DMS153 treated with DMSO at 0.1 percent for 48 hours (cell line): ENCODE results near the gene SMPX.
"Not testable (repeated sequence)": the region's sequence is repeated elsewhere in the genome, so short reads cannot be mapped to it uniquely, and the experiment has no call there.

Source experiments
- DNase-seq: peaks from one replicate; lab custom pipeline; 2025; ENCODE audit not compliant: unreplicated experiment; lab: John Stamatoyannopoulos, UW

The SMPX gene

DNA sequence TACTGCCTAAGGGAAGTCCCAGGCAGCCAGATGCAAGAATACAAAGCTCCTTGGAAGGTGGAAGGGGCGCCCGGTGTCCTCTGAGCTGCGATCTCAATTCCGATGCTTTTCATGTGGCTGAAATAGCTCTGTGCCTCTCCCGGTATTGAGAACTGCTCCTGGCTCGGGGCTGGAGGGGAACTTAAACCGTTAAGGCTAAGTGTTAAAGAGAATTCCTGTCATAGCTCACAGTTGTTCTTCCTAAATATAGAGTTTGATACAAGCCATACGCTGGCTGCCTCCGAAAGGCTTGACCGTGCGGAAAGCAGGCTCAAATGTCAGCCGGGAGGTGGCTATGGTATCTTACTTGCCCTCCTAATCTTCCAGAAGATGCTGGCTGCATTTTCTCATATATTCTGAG is at the start of gene SMPX:
TSS of gene SMPX (minus strand) at position 157 of the 400 bp plus-strand sequence. CDS start 3,826 bp downstream, outside the sequence.
- no peak for DNase-seq

DNA sequence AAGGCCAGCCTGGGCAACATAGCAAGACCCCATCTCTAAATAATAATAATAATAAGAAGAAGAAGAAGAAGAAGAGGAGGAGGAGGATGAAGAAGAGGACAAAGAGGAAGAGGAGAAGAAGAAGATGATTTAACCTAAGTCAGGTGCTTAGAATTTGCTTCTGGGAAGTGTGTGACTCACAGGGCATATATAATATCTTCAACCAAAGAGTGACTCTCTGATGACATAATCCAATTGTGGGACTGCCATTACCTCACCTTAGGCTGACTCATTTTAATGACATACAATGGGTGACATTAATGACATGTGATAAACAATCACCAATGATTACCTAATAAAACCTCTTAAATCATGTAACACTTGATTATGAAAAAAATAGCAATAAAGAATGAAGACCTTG is 48.8 kb upstream of the SMPX start:
- no peak for DNase-seq

DNA sequence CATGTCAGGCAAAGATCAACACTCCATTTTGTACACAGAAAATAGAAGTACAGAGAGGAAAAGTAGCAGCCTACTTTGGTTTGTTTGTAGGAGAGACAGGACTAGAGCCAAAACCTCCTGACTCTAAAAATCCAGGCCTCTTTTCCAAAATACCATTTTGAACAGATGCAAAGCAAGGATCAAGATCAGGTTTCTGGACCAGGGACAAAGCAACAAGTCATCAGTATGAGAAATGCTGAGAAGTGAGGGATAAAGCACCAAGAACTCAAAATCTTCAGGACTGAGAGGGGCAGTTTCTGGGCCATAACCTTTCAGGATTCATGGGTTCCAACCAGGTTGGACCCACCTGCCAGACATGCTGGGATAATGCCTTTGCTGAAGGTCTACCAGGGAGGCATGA is 44.9 kb upstream of the SMPX start:
- no peak for DNase-seq

DNA sequence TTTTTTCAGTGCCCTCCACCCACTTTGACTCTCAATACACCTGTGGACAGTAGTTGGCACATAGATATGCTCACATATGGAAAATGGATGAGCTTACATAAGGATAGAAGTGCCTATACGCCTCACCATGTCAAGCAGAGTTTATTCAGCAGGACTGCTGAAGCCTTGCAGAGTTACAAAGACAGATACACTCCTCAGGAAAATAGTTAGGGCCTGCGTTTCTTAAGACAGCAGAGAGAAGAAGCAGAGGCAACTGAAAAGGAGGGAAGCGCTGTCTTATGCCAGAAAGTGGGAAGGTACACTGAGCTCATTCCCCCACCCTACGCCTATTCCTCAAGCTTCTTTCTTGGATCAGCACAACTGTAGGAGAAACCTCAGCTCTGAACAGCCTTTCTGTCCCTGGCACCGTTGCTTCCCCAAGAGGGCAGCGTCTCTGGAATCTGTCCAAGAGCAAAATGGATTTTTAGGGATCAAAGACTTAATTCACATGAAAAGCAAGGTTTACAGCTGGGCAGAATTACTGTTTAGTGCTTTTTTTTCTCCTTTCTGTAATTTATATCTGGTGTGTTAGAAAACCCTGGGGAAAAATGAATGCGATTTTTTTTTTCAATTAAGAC is 44.2 kb upstream of the SMPX start:
- DNase-seq: no peak

DNA sequence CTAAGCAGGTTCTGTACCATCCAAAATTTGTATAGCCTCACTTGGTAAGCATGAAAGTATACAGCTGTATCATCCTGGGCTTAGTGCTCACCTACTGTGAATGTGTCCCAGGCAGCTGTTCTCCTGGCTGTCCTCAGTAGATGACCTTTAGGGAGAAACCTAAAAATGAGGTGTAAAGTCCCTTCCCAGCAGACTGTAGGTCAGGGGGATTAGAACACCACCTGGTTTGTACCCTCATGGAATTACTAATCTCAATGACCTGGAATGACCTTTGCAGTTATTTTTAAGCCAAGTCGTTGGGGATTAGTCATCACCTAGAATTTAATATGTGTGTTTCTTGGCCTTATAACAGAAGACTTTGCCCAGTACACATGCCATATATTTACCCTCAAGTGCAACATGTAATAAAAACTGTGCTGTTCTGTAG is 42.4 kb upstream of the SMPX start:
- no peak for DNase-seq

DNA sequence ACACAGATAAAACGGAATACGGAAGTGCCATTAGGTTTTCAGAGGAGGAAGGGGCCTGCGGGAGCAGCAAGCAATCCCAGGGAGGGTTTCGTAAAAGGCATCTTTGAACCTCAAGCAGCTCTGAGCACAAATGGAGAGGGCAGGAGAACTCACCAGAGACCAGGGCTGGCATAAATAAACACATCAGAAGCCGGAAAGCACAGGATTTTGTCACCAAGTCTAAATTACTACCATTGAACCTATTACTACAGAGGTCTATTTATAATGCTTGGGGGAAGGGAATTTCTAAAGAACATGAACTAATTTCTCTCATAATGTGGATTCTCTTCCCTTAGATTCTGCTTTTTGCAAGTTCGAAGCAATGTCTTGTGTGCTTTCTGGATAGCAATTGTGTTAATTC is 41.9 kb upstream of the SMPX start:
- no peak for DNase-seq

DNA sequence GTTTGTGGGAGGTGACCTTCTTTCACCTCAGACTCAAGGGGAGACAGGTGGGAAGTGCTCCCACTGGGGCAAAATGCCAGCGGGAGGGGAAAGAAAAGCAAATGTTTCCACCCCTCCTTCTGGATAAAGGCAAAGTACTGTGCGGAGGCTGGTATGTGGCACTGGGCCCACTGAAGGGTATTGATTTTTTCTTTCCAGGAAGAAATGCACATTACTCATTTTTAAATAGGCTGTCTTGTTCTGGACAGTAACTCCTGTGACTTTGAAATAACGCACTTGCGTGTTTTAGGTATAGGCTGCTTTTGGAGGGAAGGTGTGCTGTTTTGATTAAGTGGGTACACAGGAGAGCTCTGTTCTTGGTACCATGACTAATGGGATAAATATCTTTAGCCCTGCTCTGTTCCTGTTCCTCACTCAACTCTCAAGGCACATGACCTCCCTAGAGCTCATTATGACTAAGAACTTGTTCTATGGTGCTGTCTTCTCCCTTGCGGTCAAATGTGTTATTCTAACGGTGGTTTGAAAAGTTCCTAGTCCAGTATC is 40.8 kb upstream of the SMPX start:
- DNase-seq: no peak

DNA sequence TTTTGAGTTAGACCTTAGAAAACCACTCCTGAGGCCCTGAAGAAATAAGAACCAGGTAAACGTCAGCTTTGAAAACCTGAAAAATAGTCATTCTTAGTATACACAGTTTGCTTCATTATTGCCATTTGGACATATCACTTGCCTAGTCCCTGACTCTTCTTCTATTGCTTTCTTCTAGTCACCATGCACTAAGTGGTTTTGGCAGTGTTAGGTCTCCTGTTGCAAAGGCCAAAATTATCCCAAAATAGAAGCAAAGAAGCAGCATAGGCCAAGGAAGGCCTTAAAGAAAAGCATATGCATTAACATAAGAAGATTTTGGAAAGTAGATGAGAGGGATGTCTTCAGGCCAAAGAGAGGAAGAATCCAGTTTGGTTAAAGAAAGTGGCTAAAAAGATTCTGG is 24.1 kb upstream of the SMPX start:
- DNase-seq: no peak

DNA sequence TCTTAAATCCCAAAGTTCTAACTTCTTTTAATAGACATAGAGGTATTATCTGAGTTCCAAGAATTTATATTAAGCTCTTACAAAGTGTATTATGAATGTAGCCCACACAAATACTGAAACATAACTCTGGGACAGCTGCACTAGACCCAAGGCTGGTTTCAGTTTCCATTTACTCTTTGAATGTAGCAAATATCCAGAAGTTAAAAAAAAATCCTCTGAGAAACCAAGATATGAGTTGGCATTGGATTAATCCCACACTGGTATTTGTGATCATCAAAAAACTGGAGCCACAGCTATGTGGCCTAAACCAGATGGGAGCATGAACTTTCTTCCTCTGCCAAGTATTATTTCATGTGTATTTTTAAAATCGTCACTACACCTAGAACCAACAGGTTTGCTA is 23.6 kb upstream of the SMPX start:
- no peak for DNase-seq

DNA sequence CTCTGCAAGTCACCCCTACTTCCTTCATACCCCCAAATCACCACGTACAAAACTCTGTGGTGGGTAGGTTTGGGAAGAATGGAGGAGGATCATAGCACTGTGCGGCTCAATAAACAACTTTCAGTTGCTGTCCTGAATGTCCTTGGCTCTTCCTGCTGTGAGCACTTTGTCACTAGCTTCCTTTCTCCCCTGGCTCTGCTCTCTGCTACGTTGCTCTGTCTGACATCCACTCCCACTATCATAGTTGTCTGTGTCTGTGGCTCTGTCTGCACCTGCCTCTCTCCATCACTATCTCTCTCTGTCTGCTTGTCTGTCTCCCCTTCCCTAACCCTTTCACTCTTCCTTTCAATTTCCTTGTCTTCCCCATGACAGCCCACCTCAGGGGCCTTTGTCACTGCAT is 21.2 kb upstream of the SMPX start:
- DNase-seq: no peak

DNA sequence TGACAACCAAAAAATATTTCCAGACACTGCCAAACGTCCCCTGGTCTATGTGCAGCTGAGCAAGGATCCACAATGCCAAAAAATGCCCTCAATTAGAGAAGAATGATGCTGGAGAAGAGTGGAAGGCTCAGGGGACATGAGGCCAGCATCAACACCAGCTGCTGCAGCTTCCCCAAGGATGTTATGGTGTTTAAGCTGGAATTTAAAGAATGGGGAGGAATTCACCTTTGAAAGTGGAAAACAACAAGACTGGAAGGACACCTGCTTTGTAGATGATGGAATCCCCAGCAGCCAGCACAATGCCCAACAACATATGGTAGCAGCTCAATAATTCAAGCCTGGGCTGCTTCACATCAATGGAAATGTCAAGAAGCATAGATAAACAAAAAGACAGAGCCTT is 20.3 kb upstream of the SMPX start:
- no peak for DNase-seq

DNA sequence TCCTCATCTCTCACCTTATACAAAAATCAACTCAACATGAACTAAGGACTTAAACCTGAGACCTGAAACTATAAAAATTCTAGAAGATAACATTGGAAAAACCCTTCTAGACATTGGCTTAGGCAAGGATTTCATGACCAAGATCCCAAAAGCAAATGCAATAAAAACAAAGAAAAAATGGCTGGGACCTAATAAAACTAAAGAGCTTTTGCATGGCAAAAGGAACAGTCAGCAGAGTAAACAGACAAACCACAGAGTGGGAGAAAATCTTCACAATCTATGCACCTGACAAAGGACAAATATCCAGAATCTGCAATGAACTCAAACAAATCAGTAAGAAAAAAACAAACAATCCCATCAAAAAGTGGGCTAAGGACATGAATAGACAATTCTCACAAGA is 17.2 kb upstream of the SMPX start:
- not testable (repeated sequence) for DNase-seq

DNA sequence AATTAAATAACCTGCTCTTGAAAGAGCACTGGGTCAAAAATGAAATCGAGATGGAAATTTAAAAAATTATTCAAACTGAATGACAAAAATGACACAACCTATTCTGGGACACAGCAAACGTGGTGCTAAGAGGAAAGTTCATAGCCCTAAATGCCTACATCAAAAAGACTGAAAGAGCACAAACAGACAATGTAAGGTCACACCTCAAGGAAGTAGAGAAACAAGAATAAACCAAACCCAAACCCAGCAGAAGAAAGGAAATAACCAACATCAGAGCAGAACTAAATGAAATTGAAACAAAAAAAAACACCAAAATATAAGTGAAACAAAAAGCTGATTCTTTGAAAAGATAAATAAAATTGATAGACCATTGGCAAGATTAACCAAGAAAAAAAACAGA is 15.1 kb upstream of the SMPX start:
- not testable (repeated sequence) for DNase-seq

DNA sequence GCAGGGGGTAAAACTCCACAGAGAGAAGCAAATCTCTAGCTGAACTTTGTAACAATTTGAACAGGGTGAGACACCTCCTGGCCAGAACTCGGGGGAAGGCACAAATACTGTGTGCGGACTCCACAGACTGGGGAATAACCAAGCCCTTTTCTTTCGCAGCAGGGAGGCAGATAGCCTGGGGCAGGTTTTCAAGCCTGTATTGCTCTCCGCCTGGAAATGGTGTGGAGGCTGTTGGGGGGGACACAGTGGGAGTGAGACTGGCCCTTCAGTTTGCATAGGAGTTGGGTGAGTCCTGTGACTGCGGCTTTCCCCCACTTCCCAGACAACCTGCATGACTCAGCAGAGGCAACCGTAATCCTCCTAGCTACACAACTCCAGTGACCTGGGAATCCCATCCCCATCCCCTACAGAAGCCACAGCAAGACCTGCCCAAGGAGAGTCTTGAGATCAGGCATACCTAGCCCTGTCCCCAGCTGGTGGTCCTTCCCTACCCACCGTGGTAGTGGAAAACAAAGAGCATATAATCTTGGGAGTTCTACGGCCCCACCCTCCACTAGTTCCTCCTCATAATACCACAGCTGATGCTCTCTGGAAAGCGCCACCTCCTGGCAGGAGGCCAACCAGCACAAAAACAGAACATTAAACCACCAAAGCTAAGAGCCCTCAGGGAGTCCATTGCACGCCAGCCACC is 12.9 kb upstream of the SMPX start:
- DNase-seq: no peak

DNA sequence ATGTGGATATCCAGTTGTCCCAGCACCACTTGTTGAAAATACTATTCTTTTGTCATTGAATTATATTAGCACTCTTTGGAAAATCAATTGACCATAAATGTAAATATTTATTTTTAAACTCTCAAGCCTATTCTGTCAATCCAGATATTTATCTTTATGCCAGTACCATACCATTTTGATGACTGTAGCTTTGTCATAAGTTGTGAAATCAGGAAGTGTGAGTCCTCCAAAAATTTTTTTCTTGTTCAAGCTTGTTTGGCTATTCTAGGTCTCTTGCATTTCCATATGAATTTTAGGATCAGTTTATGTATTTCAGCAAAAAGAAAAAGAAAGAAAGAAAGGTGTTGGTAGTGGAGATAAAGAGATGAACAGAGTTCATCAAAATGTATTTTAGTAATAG is 8.2 kb upstream of the SMPX start:
- no peak for DNase-seq

DNA sequence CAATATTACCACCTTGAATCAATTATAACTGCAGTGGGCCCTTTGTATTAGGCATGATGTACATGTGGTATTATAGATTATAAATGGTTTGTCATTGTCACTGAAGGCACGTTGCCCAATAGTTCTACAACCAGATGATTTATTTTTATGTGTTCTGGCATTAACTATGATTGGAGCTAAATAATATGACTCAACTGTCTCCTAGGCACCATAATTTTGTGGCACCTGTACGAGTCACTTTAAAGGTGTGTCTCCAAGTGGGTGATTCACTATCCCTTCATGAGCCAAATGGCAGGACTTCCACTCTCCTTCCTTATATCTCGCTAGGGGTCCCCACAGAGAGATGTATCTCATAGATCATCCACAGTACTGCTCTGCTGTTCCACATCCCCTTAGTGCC is 6.1 kb upstream of the SMPX start:
- no peak for DNase-seq

DNA sequence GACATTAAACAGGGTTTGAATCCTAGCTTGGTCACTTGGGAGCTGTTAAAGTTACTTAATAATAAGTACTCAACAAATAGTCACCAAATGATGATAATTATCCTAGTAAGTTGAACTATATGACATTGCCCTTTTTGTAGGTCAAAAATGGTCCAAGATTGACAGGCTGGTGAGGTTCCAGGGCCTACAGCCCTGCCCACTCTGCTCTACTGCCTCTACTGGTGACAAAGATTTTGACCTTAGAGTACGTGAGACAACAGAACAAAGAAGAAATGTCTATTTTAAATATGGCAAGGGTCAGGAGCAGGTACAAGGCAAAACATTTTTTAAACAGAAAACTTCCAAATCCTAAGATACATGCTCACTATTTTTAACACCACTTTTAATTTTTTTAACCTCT is 572 bp upstream of the SMPX start:
- no peak for DNase-seq

DNA sequence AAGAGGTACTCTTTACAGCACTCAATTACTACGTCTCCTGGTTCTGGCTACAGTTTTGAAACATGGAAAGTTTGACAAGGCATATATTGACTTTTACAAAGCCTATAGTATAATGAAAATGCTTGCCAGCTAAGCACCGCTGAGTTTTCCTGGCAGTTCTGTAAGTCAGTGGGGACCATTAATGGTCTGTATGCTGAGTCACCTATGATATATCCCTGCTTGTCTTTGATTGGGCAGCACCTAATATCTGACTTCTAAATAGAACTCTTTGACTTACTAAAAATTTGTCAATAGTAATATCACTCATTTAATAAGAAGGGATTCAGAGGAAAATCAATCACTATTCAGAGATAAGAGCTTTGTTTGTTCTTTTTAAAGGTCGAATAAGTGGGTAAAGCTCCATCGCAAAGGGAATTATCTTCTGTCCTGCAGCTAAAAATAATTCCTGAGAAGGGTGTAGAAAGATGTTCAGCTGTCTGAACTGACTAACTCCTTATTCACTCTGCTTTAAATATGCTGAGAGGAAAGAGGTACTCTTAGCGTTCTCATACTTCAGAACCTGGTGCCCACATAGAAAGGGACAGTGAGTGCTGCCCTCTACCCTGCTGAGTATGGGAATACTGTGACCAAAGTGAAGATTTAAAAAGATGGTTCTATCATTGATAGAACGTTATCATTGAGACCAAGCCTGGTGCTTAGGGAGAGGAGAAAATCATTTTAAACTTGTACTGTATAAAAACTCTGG is 959 bp downstream of the SMPX start:
- no peak for DNase-seq

DNA sequence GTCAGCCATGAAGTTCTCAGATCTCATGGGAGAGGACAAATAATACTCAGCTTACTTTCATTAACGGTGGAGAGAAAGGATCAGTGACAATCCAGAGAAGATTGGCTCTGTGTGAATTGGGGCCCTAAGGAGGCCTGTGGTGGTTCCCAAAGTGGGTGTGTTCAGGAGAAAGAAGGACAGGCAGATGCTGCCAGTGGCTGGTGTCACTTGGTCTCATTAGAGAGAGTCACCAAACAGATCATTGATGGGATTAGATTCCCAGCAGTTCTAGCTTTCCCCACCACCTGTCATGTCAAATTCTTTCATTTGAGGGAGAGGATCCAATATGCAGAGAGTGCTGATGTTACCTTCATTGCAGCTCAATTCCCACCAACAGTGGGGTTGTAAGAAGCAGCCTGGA is 8.0 kb downstream of the SMPX start:
- no peak for DNase-seq

DNA sequence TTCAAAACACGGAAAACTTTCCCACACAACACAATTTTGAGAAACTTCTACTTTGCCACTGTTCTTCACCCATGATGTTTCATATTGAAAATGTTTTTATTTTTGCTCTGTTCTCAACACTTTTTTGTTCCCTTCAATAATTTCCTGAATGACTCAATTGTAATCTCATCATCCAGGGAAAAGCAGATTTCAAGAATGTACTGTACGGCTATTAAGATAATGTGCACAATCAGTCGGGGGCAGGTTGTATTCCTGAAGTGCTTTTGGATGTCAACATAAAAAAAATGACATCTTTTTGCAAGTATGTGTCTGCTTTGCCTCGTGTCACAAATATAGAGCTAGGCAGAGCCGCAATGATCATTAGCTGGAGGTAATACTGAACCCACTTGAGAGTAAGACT is 9.7 kb downstream of the SMPX start:
- no peak for DNase-seq

DNA sequence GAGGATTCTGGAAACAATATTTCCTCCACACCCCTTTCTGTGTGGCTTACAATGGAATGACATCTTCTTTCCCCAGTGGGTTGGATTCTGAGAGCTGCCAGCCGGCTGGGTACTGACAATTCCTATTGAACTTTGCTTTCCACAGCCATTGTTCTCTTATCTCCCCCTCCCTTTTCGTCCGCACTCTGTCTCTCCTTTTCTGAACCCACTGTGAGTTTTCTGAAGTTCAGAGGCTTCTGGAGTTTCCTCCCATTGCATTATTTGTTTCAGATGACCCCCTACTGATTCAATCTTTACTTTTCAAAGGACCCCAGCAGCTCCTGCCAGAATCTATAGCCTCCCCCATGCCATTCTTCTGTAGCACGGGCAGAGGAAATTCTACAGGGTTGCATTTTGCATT is 10.4 kb downstream of the SMPX start:
- no peak for DNase-seq

DNA sequence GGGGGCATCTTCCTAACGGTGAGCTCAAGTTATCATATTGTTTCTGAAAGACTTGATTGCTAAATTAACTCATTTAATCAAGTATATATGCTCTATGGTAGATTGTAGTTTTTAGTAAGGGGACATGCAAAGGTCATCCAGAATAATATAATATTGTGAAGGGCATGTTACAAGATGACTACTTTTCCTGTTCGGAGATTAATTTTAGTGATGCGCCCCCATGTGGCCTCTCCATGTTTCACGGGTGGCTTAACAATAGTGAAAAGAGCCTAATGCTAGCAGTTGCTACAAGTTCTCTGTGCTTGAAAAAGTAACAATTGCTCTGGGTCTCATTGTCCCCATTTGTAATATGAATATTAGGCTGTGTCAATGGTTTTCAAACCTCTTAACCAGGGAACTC is 12.2 kb downstream of the SMPX start:
- no peak for DNase-seq
